NT2/D1 (cell line): ENCODE measurements around the gene ANGPTL1.

Experiments
- SUZ12 ChIP-seq: IDR thresholded peaks from 2 replicates; pipeline ENCODE4 v1.6.1; 2011; ENCODE audit not compliant: insufficient read length, insufficient read depth; ENCODE audit errors: extremely low read depth
- YY1 ChIP-seq: IDR thresholded peaks from 2 replicates; pipeline ENCODE4 v1.6.1; 2011; ENCODE audit not compliant: insufficient read length, insufficient read depth
- ZNF274 ChIP-seq: IDR thresholded peaks from 2 replicates; pipeline ENCODE4 v1.6.1; 2011; ENCODE audit warnings: mild to moderate bottlenecking, low read depth, low read length

DNA sequence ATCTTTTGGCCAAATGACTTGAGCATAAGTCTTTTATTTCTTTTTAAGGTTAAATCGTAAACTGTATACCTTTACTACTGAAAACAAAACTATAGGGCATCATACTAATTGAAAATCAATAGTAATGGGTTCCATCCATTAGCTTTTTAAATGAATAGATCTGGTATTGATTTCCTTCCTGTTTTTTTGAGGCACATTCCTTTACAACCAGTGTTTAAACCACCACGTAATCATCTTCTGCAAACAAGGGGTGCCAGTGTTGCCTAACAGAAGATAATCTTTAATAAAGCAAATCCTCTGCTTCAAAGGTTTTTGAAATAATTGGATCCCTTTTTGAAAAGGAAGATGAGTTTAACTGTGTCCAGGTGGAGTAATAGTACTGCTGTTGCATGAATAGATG lies 48.7 kb upstream of the ANGPTL1 start:
- no peak for TF ChIP-seq YY1
- TF ChIP-seq ZNF274: no peak
- TF ChIP-seq SUZ12: no peak
